HepG2 (cell line): ENCODE measurements around the gene UBTF. TPM values are rescaled to one million over a fixed set of nuclear protein-coding genes. Genes with fewer than 3 reads are reported as not detected.

Experiments used
- CEBPB ChIP-seq: IDR thresholded peaks from 2 replicates; pipeline ENCODE4 v1.6.1; 2011; ENCODE audit warnings: low read depth, low read length, improper control_type of control experiment, borderline replicate concordance
- CENPT ChIP-seq: sonication (generic); formaldehyde crosslinking; IDR thresholded peaks from 2 replicates; pipeline ENCODE4 v1.8.0; 2022; ENCODE audit warnings: low read depth, mild to moderate bottlenecking, moderate library complexity, missing genetic modification reagents
- DBP ChIP-seq: sonication (generic); formaldehyde crosslinking; IDR thresholded peaks from 2 replicates; pipeline ENCODE4 v1.4.0; 2020; ENCODE audit warnings: missing genetic modification reagents; ENCODE audit errors: not compliant biosample characterization
- ELF3 ChIP-seq: IDR thresholded peaks from 2 replicates; pipeline ENCODE4 v1.6.1; 2016; ENCODE audit warnings: missing genetic modification reagents, missing compliant biosample characterization
- FOXA3 ChIP-seq: IDR thresholded peaks from 2 replicates; pipeline ENCODE4 v1.6.1; 2016; ENCODE audit warnings: missing genetic modification reagents, missing compliant biosample characterization
- FOXP4 ChIP-seq: sonication (generic); formaldehyde crosslinking; IDR thresholded peaks from 2 replicates; pipeline ENCODE4 v1.4.0; 2020; ENCODE audit warnings: missing genetic modification reagents
- GZF1 ChIP-seq: sonication (generic); formaldehyde crosslinking; IDR thresholded peaks from 2 replicates; pipeline ENCODE4 v1.5.1; 2020; ENCODE audit warnings: mild to moderate bottlenecking, missing genetic modification reagents
- NFATC3 ChIP-seq: sonication (generic); formaldehyde crosslinking; IDR thresholded peaks from 2 replicates; pipeline ENCODE4 v1.5.1; 2020; ENCODE audit warnings: mild to moderate bottlenecking, missing genetic modification reagents
- PTBP1 ChIP-seq: fragments of 200-400 bp; formaldehyde crosslinking; IDR thresholded peaks from 2 replicates; pipeline ENCODE4 v1.6.1; 2018; ENCODE audit warnings: low read length, low read depth; ENCODE audit not compliant: poor library complexity, severe bottlenecking
- RFX3 ChIP-seq: IDR thresholded peaks from 2 replicates; pipeline ENCODE4 v1.6.1; 2016; ENCODE audit warnings: missing biosample characterization, missing genetic modification reagents
- RFXAP ChIP-seq: sonication (generic); formaldehyde crosslinking; IDR thresholded peaks from 2 replicates; pipeline ENCODE4 v1.4.0; 2020; ENCODE audit warnings: missing genetic modification reagents, borderline replicate concordance
- SALL1 ChIP-seq: sonication (generic); formaldehyde crosslinking; IDR thresholded peaks from 2 replicates; pipeline ENCODE4 v1.8.0; 2022; ENCODE audit warnings: mild to moderate bottlenecking, missing genetic modification reagents
- TEAD3 ChIP-seq: optimal IDR thresholded peaks from 2 replicates; pipeline ENCODE3; 2016; ENCODE audit warnings: borderline replicate concordance
- YY1 ChIP-seq: IDR thresholded peaks from 2 replicates; pipeline ENCODE4 v1.6.1; 2011; ENCODE audit warnings: low read length, low read depth, moderate library complexity, mild to moderate bottlenecking; ENCODE audit not compliant: insufficient read depth, insufficient replicate concordance
- ZFX ChIP-seq: sonication (generic); formaldehyde crosslinking; IDR thresholded peaks from 2 replicates; pipeline ENCODE4 v1.4.0; 2020; ENCODE audit warnings: mild to moderate bottlenecking, low read depth, missing genetic modification reagents, moderate library complexity
- ZFY ChIP-seq: sonication (generic); formaldehyde crosslinking; IDR thresholded peaks from 2 replicates; pipeline ENCODE4 v1.4.0; 2020; ENCODE audit warnings: missing genetic modification reagents
- ZNF44 ChIP-seq: sonication (generic); formaldehyde crosslinking; IDR thresholded peaks from 2 replicates; pipeline ENCODE4 v1.5.1; 2020; ENCODE audit warnings: mild to moderate bottlenecking, missing genetic modification reagents
- ZNF678 ChIP-seq: sonication (generic); formaldehyde crosslinking; IDR thresholded peaks from 2 replicates; pipeline ENCODE4 v1.4.0; 2020; ENCODE audit warnings: mild to moderate bottlenecking, missing genetic modification reagents
- ZNF720 ChIP-seq: sonication (generic); formaldehyde crosslinking; IDR thresholded peaks from 2 replicates; pipeline ENCODE4 v1.4.0; 2020; ENCODE audit warnings: missing genetic modification reagents
- ZNF776 ChIP-seq: sonication (generic); formaldehyde crosslinking; IDR thresholded peaks from 2 replicates; pipeline ENCODE4 v1.4.0; 2020; ENCODE audit warnings: mild to moderate bottlenecking, missing genetic modification reagents
- polyA plus RNA-seq, 8 experiments: library from polyadenylated mRNA; depleted of rRNA in 3 of 8; stranded (reverse) in 7 of 8; unstranded in 1 of 8; fragments of >200 nt; fragmentation: Illumina TruSeq in 4 of 8; extraction: Trizol in 4 of 8; gene quantifications; 2 replicates each; pipeline versions ENCODE4 v1.2.1 to v1.2.3, GENCODE V29; 2011 to 2016; ENCODE audit warnings: low read depth in 4 of 8, missing spikeins in 1 of 8, mixed read lengths in 1 of 8; ENCODE audit not compliant: insufficient read depth in 1 of 8
- total RNA-seq, 5 experiments: library from RNA; depleted of rRNA; stranded (reverse); fragments of >200 nt; fragmentation: Illumina TruSeq; extraction: Trizol; gene quantifications; 2 replicates each; pipeline ENCODE4 v1.2.3, GENCODE V29; 2016; ENCODE audit warnings: low read depth in 1 of 5
- TF ChIP-seq, protein P1 (sequence below): sonication (generic); formaldehyde crosslinking; conservative IDR thresholded peaks from 2 replicates; pipeline ENCODE4 v1.4.0; 2020; ENCODE audit warnings: mild to moderate bottlenecking, missing genetic modification reagents, moderate library complexity
- TF ChIP-seq, protein P2 (sequence below): sonication (generic); formaldehyde crosslinking; IDR thresholded peaks from 2 replicates; pipeline ENCODE4 v1.4.0; 2020; ENCODE audit warnings: missing genetic modification reagents
- TF ChIP-seq, protein P3 (sequence below): IDR thresholded peaks from 2 replicates; pipeline ENCODE4 v1.6.1; 2016; ENCODE audit warnings: control low read depth

Gene UBTF
- total and polyA plus RNA-seq, 2 of the 13 experiments (the other 11 are each of a cell fraction or from before 2014, with no cell fraction given), result 15.2 to 60.9 TPM

DNA sequence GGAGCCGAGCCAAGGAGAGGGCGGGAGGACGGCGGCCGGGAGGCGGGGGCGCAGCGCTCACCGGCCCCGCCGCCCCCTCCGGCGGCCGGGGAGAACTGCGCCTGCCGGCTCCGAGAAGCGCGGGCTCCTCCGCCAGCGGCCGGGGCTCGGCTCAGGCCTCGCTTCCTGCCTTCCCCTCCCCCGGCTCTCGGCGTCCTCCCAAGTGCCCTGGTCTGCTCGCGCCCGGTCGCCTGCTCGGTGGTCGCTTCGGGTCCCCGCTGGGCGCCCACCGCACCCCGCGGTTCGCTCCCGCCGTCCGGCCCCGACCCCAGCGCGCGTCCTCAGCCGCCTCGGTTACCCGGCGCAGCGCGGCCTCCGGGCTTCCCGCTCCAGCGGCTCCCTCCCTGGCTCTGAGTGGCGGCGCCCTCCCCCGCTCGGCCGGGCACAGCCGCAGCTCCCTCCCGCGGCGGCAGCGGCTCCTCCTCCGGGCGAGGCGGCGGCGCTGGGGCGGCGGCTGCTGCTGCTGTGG, 313 bp downstream of the UBTF start (continued):
- TF ChIP-seq YY1 (peak; percentile 33), TEAD3 (CRISPR knock-in tag) (no peak), CENPT (CRISPR knock-in tag) (no peak), ZFY (CRISPR knock-in tag) (peak; percentile 57; the same call in 1 of the 2 replicates), FOXA3 (CRISPR knock-in tag) (no peak), DBP (CRISPR knock-in tag) (no peak), PTBP1 (no peak), FOXP4 (CRISPR knock-in tag) (no peak), ZNF44 (CRISPR knock-in tag) (no peak), ZNF720 (no peak), ZNF678 (CRISPR knock-in tag) (no peak), ELF3 (CRISPR knock-in tag) (no peak), ZNF776 (CRISPR knock-in tag) (peak; percentile 69; the same call in 1 of the 2 replicates), RFX3 (CRISPR knock-in tag) (no peak), NFATC3 (CRISPR knock-in tag) (no peak), RFXAP (CRISPR knock-in tag) (no peak), ZFX (CRISPR knock-in tag) (peak; percentile 65; the same call in 1 of the 2 replicates), CEBPB (no peak), SALL1 (0 out of 2 replicates have a peak, but pooled peaks have one; percentile 9), GZF1 (CRISPR knock-in tag) (no peak)
- TF ChIP-seq, protein P1, sequence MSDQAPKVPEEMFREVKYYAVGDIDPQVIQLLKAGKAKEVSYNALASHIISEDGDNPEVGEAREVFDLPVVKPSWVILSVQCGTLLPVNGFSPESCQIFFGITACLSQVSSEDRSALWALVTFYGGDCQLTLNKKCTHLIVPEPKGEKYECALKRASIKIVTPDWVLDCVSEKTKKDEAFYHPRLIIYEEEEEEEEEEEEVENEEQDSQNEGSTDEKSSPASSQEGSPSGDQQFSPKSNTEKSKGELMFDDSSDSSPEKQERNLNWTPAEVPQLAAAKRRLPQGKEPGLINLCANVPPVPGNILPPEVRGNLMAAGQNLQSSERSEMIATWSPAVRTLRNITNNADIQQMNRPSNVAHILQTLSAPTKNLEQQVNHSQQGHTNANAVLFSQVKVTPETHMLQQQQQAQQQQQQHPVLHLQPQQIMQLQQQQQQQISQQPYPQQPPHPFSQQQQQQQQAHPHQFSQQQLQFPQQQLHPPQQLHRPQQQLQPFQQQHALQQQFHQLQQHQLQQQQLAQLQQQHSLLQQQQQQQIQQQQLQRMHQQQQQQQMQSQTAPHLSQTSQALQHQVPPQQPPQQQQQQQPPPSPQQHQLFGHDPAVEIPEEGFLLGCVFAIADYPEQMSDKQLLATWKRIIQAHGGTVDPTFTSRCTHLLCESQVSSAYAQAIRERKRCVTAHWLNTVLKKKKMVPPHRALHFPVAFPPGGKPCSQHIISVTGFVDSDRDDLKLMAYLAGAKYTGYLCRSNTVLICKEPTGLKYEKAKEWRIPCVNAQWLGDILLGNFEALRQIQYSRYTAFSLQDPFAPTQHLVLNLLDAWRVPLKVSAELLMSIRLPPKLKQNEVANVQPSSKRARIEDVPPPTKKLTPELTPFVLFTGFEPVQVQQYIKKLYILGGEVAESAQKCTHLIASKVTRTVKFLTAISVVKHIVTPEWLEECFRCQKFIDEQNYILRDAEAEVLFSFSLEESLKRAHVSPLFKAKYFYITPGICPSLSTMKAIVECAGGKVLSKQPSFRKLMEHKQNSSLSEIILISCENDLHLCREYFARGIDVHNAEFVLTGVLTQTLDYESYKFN (CRISPR knock-in tag), result no peak
- TF ChIP-seq, protein P2, sequence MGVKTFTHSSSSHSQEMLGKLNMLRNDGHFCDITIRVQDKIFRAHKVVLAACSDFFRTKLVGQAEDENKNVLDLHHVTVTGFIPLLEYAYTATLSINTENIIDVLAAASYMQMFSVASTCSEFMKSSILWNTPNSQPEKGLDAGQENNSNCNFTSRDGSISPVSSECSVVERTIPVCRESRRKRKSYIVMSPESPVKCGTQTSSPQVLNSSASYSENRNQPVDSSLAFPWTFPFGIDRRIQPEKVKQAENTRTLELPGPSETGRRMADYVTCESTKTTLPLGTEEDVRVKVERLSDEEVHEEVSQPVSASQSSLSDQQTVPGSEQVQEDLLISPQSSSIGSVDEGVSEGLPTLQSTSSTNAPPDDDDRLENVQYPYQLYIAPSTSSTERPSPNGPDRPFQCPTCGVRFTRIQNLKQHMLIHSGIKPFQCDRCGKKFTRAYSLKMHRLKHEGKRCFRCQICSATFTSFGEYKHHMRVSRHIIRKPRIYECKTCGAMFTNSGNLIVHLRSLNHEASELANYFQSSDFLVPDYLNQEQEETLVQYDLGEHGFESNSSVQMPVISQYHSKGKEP, result no peak
- TF ChIP-seq, protein P3, sequence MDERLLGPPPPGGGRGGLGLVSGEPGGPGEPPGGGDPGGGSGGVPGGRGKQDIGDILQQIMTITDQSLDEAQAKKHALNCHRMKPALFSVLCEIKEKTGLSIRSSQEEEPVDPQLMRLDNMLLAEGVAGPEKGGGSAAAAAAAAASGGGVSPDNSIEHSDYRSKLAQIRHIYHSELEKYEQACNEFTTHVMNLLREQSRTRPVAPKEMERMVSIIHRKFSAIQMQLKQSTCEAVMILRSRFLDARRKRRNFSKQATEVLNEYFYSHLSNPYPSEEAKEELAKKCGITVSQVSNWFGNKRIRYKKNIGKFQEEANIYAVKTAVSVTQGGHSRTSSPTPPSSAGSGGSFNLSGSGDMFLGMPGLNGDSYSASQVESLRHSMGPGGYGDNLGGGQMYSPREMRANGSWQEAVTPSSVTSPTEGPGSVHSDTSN (CRISPR knock-in tag), result no peak
